Testis (tissue), 3 donors: ENCODE data around the gene KRTAP5-6. TPM values are rescaled to one million over a fixed set of nuclear protein-coding genes. Genes with fewer than 3 reads are reported as not detected.

Experiments
- DNase-seq: peaks from one replicate; pipeline ENCODE4 v3.0.0-alpha.2; 2019
- H3K27ac ChIP-seq, 2 donors: fragments of 200-600 bp; sonication (generic); one replicate each; pipeline ENCODE4 v1.5.1; 2019
- H3K27me3 ChIP-seq: fragments of 200-600 bp; sonication (generic); one replicate; pipeline ENCODE4 v1.5.1; 2019
- H3K36me3 ChIP-seq: fragments of 200-600 bp; sonication (generic); one replicate; pipeline ENCODE4 v1.5.1; 2017; ENCODE audit warnings: low read depth; ENCODE audit errors: missing control alignments
- H3K4me1 ChIP-seq: fragments of 200-600 bp; sonication (generic); one replicate; pipeline ENCODE4 v1.5.1; 2019
- H3K4me3 ChIP-seq, 2 donors: fragments of 200-600 bp; sonication (generic); one replicate each; pipeline ENCODE4 v1.5.1; 2017 to 2019
- H3K9me3 ChIP-seq: fragments of 200-600 bp; sonication (generic); one replicate; pipeline ENCODE4 v1.5.1; 2017
- CTCF ChIP-seq, 3 experiments: fragments of 450-650 bp in 2 of 3; fragments of 200-600 bp in 1 of 3; sonication (generic) in 1 of 3; IDR thresholded peaks; one replicate each; pipeline ENCODE4 v1.5.1; 2016 to 2019; ENCODE audit warnings: antibody characterized with exemption in 3 of 3, mild to moderate bottlenecking in 2 of 3, moderate library complexity in 1 of 3
- POLR2A ChIP-seq: fragments of 450-650 bp; IDR thresholded peaks from one replicate; pipeline ENCODE4 v1.6.1; 2017; ENCODE audit warnings: antibody characterized with exemption, mild to moderate bottlenecking, moderate library complexity
- WGBS, 2 donors: methylation state at CpG; one replicate each; pipeline ENCODE4 v1.1.5; 2018; 5-methylcytosine and 5-hydroxymethylcytosine counted together
- intact Hi-C: fragments of 100-400 bp; cut with DNase I; formaldehyde crosslinking; loops from one replicate; pipeline ENCODE4 v1.15.1; 2023; ENCODE audit warnings: low total_unique reads
- polyA plus RNA-seq: library from polyadenylated mRNA; stranded (reverse); fragments of 350-450 nt; fragmentation: Illumina TruSeq; extraction: RNeasy Lipid Tissue Mini Kit (QIAGEN cat#74804); gene quantifications from one replicate; pipeline ENCODE4 v1.2.3, GENCODE V29; 2014; ENCODE audit warnings: low read depth, low replicate concordance; ENCODE audit not compliant: insufficient read depth
- total RNA-seq, 2 donors: library from RNA; depleted of rRNA; stranded (reverse); fragments of >200 nt; gene quantifications; one replicate each; pipeline ENCODE4 v1.2.3, GENCODE V29; 2016

KRTAP5-6 gene
- total and polyA plus RNA-seq, 3 donors from 2014 or later = not detected

DNA sequence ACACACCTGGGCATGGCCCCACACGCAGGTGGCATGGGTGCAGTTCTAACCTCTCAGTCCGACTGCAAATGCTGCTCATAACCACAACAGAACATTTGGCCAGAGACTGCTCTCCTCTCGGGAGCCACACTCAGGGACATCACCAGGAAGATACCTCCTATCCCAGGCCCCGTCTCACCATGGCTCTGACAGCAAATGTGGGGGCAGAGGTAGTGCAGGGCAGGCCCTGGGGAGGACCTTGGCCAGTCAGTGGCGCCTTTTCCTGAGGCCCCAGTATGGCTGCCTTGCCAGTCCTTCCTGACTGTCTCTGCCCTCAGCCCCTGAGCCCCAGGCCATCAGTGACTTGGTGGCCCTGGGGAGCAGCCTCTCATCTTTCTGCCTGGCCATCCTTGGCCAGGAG, 2.8 kb downstream of the KRTAP5-6 start:
- 83 to 86% methylated on average over 5 of the region's 5 CpGs for WGBS, 2 donors
- Histone ChIP-seq H3K4me3 (no peak overlapping the region), H3K36me3 (no peaks in the 10 kb centered on the region), H3K27me3 (no peaks in the 10 kb centered on the region), H3K27ac (no peak overlapping the region), H3K9me3 (no peaks in the 10 kb centered on the region), H3K4me1 (no peaks in the 10 kb centered on the region)
- no peak for DNase-seq
- intact Hi-C loops = no loop called here
- TF ChIP-seq POLR2A (no peak), CTCF (IDR thresholded peaks at IDR 0.05) (no peak)

DNA sequence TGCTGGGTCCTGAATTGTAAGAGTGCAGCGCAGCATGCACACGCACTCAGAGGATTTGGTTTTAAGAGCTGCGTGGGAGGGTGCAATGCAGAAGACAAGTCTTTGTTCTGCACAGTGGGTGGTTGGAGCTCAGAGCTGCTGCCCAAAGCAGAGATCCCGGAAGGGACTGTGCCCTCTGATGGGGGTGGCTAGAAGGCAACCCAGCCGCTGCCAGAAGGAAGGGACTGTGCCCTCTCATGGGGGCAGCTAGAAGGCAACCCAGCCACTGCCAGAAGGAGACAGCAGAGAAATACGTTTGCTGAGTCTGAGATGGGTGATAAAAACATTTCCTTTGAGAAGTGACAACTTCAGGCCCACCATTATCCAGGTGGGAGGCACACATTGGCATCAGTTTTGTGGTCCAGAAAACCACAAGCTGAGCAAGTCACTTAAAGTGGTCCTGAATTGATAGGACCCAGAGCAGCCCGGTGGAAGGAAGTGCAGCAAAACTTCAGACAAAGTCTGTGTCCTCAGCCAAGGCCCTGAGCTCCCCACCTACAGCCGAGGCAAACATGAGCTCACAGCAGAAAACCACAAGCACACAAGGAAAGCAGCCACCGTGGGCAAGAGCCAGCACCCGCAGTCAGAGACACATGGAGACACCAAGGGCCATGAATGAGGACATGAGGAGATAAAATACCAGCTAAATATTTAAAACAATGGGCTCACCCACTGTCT, 4.3 kb downstream of the KRTAP5-6 start:
- no peaks in the 10 kb centered on the region for H3K36me3 ChIP-seq
- intact Hi-C loops = no loop called here
- no peak overlapping the region for H3K27ac ChIP-seq
- H3K4me1 ChIP-seq = no peaks in the 10 kb centered on the region
- WGBS, 2 donors = 68 to 75% methylated on average over 10 of the region's 10 CpGs
- TF ChIP-seq POLR2A (no peak), CTCF (IDR thresholded peaks at IDR 0.05) (no peak)
- H3K27me3 ChIP-seq = no peaks in the 10 kb centered on the region
- peak; percentile 17 for DNase-seq
- no peaks in the 10 kb centered on the region for H3K9me3 ChIP-seq
- H3K4me3 ChIP-seq = no peak overlapping the region

DNA sequence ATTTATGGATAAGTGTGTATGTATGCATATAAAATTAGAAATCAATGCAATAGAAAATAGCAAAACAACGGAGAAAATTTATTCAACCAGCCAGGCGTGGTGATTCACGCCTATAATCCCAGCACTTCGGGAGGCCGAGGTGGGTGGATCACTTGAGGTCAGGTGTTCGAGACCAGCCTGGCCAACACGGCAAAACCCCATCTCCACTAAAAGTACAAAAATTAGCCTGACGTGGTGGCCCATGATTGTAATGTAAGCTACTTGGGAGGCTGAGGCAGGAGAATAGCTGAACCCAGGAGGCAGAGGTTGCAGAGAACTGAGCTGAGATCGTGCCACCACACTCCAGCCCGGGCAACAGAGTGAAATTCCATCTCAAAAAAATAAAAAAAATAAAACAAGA, 5.5 kb downstream of the KRTAP5-6 start:
- H3K27me3 ChIP-seq = no peaks in the 10 kb centered on the region
- H3K4me3 ChIP-seq = no peak overlapping the region
- WGBS, 2 donors = 90 to 97% methylated on average over 10 of the region's 10 CpGs
- no peaks in the 10 kb centered on the region for H3K4me1 ChIP-seq
- H3K27ac ChIP-seq = no peak overlapping the region
- no peaks in the 10 kb centered on the region for H3K9me3 ChIP-seq
- DNase-seq = no peak
- intact Hi-C loops = no loop called here
- H3K36me3 ChIP-seq = no peaks in the 10 kb centered on the region
- TF ChIP-seq CTCF (IDR thresholded peaks at IDR 0.05) (no peak), POLR2A (no peak)

DNA sequence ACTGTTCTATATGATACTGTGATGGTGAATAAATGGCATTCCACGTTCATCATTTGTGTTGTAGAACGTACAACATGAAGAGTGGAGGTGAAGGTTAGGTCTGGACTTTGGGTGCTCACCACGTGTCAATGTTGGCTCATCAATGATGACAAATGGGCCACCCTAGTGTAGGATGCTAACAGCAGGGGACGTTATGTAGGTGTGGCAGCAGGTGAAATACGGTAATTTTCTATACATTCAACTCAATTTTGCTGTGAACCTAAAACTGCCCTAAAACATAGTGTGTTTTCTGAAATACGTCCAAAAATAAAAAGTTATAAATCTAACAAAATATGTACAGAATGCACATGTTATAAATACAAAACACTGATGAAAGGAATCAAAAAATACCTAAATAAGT, 6.2 kb downstream of the KRTAP5-6 start:
- no peak for DNase-seq
- H3K36me3 ChIP-seq = no peaks in the 10 kb centered on the region
- no peak overlapping the region for H3K4me3 ChIP-seq
- no peaks in the 10 kb centered on the region for H3K9me3 ChIP-seq
- intact Hi-C loops = no loop called here
- TF ChIP-seq CTCF (IDR thresholded peaks at IDR 0.05) (no peak), POLR2A (no peak)
- H3K4me1 ChIP-seq = no peaks in the 10 kb centered on the region
- no peak overlapping the region for H3K27ac ChIP-seq
- H3K27me3 ChIP-seq = no peaks in the 10 kb centered on the region
- WGBS, 2 donors = 92 to 95% methylated on average over 6 of the region's 6 CpGs
